Stimulated activated CD4-positive, alpha-beta T cell treated with anti-CD3 and anti-CD28 coated beads, Interleukin-2, amount 100 ng/mL, for 48 hours (primary cell): Measurements from ENCODE around the gene ADARB2.
"Not testable (repeated sequence)": the region's sequence is repeated elsewhere in the genome, so short reads cannot be mapped to it uniquely, and the experiment has no call there.

Source experiments
- DNase-seq, 2 donors: peaks; one replicate each; pipeline ENCODE4 v3.0.0-alpha.2; 2020

ADARB2 gene

GRCh38 chr10:1451362-1451888 is 285.9 kb downstream of the ADARB2 start:
- no peak for DNase-seq

- DNase-seq = no peak
Measured at GRCh38 chr10:1449572-1450205, 287.6 kb downstream of the ADARB2 start.

GRCh38 chr10:1449021-1449420 is 288.3 kb downstream of the ADARB2 start:
- DNase-seq = no peak

- no peak for DNase-seq
Measured at GRCh38 chr10:1448252-1448930, 288.9 kb downstream of the ADARB2 start.

- DNase-seq = no peak
Measured at GRCh38 chr10:1444826-1445225, 292.5 kb downstream of the ADARB2 start.

DNA sequence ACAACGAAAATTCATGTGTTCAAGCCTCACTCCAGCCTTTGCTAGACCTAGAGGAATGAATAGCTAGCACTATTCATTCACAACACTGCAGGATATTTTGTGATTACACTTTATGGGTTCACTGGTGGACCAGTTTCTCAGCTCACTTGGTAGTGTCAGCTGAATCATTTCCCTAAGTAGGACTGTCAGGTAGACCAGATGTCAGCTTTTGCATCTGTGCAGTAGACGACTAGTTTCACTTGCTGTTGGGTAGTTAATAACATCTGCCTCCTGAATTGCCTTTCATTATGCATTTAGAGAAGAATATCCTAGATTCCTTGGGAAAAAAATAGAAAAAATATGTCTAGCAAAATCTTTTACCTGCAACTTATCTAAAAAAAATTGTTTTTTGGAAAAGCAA is 296.4 kb downstream of the ADARB2 start:
- no peak for DNase-seq

DNA sequence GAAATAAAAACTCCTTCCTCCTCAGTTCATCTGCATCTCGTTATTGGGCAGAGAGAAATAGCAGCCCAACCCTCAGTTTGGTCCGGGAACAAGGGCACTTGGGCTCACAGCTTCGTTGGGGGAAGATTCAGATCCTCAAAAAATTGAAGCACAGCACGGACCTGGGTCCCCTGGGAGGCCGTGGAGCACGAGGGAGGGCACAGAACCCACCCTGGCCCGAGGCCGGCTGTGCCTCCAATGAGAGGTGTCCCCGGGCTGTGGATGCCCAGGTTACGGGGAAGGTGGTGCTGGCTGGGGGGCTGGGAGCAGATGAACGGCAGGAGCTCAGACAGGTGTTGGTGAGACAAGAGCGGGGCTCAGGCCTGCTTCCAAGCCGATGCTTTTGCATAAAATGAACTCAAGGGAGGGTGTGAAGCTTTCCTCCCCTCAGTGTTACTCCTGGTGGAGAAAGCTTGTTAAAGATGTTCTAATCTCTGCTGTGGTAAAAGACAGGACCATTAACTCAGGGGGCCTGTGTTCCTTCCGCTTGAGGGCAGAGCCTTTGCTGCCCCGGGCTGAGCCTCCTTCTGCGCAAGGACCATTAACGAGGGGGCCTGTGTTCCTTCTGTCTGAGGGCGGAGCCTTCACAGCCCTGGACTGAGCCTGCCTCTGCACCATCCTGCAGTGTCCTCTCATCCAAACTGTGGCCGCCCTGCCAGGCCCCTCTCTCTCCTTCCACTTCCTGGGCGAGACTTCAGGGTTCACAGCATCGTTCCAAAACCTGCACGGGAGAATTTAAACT is 302.2 kb downstream of the ADARB2 start:
- DNase-seq = no peak

GRCh38 chr10:1434202-1434601 is 303.1 kb downstream of the ADARB2 start:
- DNase-seq = no peak

- DNase-seq = no peak
Measured at GRCh38 chr10:1432161-1432560, 305.2 kb downstream of the ADARB2 start.

DNA sequence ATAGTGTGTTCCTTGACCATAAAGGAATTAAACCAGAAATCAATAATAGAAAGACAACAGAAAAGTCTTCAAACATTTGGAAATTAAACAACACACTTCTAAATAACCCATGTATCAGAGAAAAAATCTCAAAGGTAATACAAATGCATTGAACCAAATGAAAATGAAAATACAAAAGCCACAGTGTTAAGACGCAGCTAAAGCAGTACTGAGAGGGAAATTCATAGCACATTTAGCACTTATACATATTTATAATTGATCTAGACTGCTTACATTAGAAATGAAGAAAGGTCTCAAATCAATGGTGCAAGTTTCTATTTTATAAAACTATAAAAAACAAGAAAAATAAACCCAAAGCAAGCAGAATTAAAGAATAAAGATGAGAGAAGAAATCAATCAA is 306.1 kb downstream of the ADARB2 start:
- no peak for DNase-seq

- DNase-seq = not testable (repeated sequence)
Measured at GRCh38 chr10:1427521-1428186, 309.7 kb downstream of the ADARB2 start.

- DNase-seq = no peak
Measured at GRCh38 chr10:1426786-1427185, 310.5 kb downstream of the ADARB2 start.

GRCh38 chr10:1425879-1426278 is 311.4 kb downstream of the ADARB2 start:
- DNase-seq = no peak

DNA sequence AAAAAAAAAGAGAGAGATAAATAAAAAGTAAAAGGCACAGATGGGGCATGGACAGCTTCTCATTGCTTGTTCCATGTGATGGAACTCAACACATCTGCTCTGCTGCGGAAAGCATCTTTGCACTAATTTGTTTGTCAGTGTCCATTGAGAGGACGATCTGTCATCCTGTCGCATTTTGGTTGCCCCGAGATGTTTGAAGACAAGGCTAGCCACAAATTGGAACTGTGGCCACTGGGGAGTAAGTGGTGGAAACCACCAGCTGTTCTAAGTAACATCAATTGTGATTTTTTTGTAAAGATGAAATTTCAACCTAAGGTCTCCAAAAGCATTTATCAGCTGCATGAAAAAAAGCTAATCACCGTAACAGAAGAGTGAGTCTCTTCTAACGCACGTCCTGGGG is 312.7 kb downstream of the ADARB2 start:
- DNase-seq = no peak

DNA sequence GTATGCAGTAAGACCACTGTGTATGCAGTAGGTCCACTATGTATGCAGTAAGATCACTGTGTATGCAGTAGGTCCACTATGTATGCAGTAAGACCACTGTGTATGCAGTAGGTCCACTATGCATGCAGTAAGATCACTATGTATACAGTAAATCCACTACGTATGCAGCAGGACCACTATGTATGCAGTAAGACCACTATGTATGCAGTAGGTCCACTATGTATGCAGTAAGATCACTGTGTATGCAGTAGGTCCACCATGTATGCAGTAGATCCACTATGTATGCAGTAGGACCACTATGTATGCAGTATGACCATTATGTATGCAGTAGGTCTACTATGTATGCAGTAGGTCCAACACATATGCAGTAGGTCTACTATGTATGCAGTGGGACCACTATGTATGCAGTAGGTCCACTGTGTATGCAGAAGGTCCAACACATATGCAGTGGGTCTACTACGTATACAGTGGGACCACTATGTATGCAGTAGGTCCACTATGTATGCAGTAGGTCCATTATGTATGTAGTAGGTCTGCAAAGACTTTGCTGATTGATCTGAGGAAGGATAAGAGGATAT is 313.6 kb downstream of the ADARB2 start:
- DNase-seq = no peak

DNA sequence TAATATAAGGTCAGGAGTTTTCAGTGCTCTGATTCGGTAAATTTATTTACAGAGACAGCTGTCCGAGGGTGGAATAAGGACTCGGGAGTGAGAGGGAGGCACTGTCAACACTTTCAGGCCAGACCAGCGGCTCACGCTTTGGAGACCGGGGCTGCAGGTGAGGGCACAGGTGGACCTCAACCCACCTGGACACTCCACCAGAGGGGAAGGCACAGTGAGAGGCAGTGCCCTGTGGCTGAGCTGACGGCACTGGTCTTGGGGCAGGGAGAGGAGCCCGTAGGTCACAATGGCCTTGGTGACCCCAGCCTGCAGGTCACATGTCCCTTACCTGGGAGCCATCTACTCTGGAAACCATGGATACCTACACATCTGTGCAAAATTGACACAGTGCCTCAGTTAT is 315.1 kb downstream of the ADARB2 start:
- DNase-seq = no peak

- peak; percentile 60 to 66 for DNase-seq
Measured at GRCh38 chr10:1420661-1421362, 316.5 kb downstream of the ADARB2 start.

DNA sequence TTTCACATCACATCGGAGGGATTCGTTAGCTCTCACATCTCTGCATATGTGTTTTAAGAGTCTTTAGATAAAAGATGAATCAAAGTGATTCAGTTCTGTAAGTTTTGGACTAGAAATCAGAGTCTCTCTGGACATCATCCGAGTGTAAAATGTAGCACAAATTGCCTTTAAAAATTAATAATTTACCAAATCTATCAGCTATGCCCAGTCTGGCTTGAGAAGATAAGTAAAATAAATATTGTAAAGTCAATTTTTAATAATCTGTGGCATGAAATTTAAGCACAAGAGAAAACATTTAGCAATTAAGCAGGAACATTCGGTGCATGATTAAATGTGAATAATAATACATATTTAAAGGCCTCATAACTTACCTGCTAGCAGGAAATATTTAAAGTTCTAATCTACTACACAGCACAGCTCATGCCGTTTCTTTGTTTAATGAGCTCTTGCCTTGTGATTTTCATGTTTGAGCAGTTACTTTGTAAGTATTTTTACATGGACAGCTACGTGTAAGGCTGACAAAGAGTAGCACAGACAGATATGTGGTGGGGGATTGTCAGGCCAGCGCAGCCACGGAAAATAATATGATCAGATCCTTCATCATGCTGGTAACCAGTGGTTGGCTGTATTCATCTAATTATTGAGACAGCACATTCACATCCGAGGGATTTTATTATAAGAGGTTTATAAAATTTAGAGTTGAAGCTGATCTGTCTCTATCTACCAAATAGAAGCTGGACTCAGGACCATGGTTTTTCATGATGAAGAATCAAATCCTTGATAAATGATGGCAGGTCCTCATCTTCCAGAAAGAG is 317.3 kb downstream of the ADARB2 start:
- no peak for DNase-seq

DNA sequence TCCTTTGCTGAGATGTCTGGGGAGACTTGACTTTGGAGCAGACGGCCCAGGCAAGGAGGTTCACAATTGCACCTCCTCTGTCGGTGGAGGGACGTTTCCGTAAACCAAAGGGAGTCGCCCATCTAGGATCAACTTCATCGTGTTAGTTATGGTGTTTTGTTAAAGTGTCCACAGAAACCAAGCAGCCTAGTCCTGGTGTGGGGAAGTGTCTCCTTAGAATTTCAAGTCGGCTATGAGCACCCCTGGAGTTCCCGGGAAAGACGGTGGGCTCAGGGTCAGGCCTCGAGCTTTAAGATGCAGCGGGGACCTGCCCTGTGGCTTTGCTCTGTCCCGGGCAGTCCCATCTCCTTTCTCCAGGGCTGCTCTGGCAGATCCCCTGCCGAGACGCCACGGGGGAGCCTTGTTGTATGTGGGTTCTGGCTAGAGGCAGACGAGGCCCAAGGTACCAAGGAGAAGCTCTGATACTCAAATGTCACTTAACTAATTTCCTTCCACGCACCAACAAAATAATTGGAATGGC is 319.2 kb downstream of the ADARB2 start:
- no peak for DNase-seq

DNA sequence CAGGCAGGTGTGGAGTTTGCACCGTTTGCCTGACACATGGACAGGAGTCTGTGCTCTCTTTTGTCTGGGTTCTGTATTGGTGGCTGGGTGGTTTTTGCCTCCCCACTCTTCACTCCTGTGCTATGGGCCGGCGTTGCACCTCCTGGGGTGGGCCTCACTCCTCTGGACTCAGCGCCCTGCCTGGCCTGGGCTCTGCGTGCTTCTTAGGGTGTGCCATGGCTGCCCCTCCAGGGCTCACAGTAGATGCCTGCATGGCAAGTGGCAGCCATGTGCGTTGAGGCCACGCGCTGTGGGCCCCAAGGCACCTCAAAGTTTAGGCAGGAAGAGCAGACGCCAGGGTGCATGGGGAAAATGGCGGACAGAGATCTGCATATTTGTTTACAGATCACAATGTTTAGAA is 319.8 kb downstream of the ADARB2 start:
- DNase-seq = no peak

GRCh38 chr10:1416456-1417037 is 320.8 kb downstream of the ADARB2 start:
- DNase-seq = no peak
